ENCODE results near the gene PTCHD1.

Gene PTCHD1

GRCh38 chrX:23334848-23335599 is at the start of gene PTCHD1:
TSS of gene PTCHD1 (plus strand) at chrX:23334849. CDS start at chrX:23334876, 27 bp downstream.
- DNase-seq = no peak

- DNase-seq = no peak
Observed at GRCh38 chrX:23286731-23287130, 47.9 kb upstream of the PTCHD1 start.

- DNase-seq = no peak
Observed at GRCh38 chrX:23287191-23287725, 47.4 kb upstream of the PTCHD1 start.

- no peak for DNase-seq
Observed at GRCh38 chrX:23292354-23292987, 42.2 kb upstream of the PTCHD1 start.

GRCh38 chrX:23292988-23293651 is 41.5 kb upstream of the PTCHD1 start:
- no peak for DNase-seq

GRCh38 chrX:23304881-23305280 is 29.8 kb upstream of the PTCHD1 start:
- no peak for DNase-seq

- no peak for DNase-seq
Observed at GRCh38 chrX:23311731-23312130, 22.9 kb upstream of the PTCHD1 start.

GRCh38 chrX:23312136-23312535 is 22.5 kb upstream of the PTCHD1 start:
- no peak for DNase-seq

- no peak for DNase-seq
Observed at GRCh38 chrX:23317799-23318724, 16.6 kb upstream of the PTCHD1 start.

GRCh38 chrX:23327104-23327503 is 7.5 kb upstream of the PTCHD1 start:
- DNase-seq = no peak

GRCh38 chrX:23331701-23332100 is 2.9 kb upstream of the PTCHD1 start:
- no peak for DNase-seq

GRCh38 chrX:23332101-23332887 is 2.4 kb upstream of the PTCHD1 start:
- no peak for DNase-seq

GRCh38 chrX:23332888-23333821 is 1.5 kb upstream of the PTCHD1 start:
- DNase-seq = no peak

GRCh38 chrX:23333842-23334520 is 668 bp upstream of the PTCHD1 start:
- DNase-seq = no peak

- DNase-seq = no peak
Observed at GRCh38 chrX:23334521-23334847, 165 bp upstream of the PTCHD1 start.

- no peak for DNase-seq
Observed at GRCh38 chrX:23338334-23338733, 3.7 kb downstream of the PTCHD1 start.

- no peak for DNase-seq
Observed at GRCh38 chrX:23341452-23341851, 6.8 kb downstream of the PTCHD1 start.

GRCh38 chrX:23344238-23344903 is 9.7 kb downstream of the PTCHD1 start:
- DNase-seq = no peak

GRCh38 chrX:23344904-23345271 is 10.2 kb downstream of the PTCHD1 start:
- DNase-seq = no peak

- no peak for DNase-seq
Observed at GRCh38 chrX:23356189-23356588, 21.5 kb downstream of the PTCHD1 start.
